Stimulated activated CD4-positive, alpha-beta T cell treated with anti-CD3 and anti-CD28 coated beads, Interleukin-4, amount 100 ng/mL, for 4 hours (primary cell): ENCODE data around the gene ASF1B.

ENCODE experiments used
- DNase-seq, 2 experiments: peaks; one replicate each; pipeline ENCODE4 v3.0.0-alpha.2; 2020

Gene ASF1B

DNA sequence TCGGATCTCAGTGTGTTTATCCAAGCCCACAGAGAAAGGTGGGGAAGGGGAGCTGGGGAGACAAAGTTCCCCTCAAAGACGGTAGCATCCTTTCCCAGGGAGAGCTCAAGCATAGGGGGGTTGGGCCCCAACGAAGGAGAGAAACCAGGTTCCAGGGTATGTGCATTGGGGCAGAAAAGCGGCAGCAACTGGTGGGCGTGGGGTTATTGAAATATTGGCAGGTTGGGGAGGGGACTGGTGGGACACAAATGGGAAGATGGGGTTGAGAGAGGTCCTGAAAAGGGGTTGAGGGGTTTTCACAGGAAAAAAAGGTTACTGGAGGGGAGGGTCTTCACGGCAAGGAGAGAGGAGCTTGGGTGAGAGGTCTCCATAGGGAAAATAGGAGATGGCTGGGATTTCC, 1.0 kb downstream of the ASF1B start:
- DNase-seq, result no peak

- DNase-seq, result no peak
These were observed 8.4 kb downstream of the ASF1B start for GRCh38 chr19:14127929-14128509.

DNA sequence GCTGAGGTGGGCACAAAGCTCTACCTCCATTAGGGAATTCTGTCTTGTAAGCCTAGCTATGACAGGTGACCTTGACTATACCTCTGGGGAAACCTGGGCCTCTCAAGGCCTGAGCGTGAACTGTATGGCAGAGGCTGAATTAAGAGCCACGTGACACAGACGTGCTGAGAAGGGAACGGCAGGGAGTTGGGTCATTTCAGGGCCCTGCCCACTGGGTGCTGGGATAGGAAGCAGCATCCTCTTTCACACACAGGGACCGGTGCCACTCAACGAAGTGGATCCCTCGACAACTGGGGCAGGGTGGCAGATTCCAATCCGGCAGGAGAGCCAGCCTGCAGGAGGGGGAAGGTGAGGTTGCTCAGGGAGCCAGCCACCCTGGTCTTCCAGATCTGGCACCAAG, 9.2 kb downstream of the ASF1B start:
- no peak for DNase-seq

DNA sequence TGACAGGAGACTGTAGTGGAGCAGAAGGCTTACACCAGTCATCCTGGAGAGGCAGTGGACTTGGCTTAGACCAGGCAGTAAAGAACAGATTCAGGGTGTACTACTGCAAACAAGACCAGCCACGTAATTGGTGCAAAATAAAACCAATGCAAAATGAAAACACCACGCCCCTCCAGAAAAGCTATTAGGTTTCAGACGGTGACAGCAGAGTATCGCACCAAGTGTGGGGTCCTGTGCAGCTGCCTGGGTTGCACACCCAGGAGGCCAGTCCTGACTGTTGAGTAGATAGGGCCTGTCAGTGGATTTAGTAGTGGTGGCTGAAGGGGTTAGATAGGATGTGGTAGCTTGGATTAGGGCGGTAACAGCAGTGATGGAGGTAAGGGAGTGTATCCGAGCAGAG, 13.5 kb downstream of the ASF1B start:
- DNase-seq, result no peak

GRCh38 chr19:14120497-14120780, 15.9 kb downstream of the ASF1B start:
- no peak for DNase-seq

DNA sequence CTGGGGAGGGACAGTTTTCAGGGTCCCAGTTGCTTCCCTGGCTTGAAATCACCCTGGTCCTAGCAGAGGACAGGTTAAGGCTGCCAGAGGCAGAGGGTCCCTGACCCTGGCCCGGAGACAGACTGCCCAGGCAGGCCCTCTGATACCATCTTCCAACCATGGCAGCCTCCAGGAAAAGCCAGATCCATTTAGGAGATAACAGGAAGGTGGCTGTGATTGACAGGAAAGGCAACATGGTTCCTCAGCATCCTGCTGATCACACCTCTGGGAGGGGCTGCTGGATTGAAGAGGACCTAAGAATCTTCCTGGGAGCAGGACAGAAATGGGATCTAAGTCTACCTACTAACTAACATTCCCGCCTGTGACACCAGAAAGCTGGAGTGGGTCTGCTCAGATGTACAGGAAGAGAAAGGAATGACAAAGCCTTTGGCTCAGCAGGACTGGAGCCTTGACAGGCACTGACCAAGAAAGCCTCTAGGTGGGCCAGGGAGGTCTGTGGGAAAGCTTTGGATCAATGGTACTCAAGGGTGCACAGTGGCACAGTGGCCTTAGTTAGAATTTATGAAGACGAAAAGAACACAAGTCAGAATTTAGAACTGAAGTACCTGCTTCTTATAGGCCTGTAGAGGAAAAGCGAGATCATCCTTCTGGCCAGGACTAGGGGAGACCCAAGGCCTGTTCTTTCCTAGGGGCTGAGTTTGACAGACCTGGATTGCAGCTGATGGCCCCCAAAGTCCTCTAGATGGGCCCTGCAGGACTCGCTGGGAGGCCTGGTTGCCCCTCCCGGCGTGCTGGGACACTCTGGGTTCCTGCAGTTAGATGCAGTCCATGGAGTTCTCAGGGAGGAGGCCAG, 16.5 kb downstream of the ASF1B start:
- no peak for DNase-seq

DNA sequence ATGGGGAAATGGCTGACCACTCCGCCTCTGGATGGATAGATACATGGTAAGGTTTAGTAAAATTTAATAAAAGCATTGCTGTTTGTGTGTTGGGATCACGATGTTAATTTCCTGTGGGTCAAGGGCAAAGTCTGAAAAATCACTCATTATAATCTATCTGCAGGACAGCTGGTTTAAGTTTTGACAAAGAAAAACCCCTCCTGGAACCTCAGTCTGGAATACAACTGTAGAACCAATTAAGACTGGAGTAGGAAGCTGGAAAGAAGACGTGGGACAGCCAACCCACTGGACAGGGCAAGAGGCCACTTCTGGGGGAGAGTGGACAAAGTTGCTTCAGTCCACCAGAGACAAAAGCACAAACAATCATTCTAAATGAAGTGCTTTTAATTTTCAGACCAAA, 17.2 kb downstream of the ASF1B start:
- DNase-seq, result no peak

DNA sequence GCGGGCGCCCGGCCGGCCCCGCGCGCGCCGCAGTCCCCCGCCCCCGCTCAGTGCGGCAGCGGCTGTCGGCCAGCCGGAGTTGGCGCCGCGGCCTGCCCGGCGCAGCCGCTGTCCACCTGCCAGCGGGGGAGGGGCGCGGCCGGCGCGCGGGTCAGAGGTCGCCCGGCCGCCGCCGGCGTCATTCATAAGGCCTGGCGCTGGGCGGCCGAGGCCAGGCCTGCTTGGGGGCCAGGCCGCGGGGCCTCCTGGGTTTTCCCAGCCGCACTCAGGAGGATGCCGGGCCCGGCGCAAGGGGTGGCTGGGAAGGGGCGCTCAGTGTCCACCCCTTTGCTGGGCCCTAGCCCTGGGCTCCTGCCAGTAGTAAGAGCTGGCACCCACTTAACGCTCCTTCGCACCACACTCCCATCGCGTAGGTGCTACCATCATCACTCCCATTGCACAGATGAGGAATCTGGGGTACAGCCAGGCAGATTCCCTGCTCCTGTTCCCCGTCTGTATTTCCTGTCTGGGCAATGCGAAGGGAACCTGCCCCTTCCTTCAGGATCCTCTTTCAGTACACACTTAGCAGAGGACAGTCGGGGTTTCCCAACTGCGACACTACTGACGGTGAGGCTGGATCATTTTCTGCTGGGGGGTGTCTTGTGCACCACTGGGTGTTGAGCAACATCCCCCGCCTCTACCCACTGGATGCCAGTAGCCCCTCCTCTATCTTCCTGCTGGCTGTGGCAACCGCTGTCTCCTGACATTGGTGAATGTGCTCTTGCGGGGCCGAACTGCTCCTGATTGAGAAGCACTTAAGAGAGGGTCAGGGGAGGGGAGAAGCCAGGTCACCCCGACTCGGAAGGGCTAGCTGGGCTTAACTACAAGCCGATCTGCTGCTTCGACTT, 18.0 kb downstream of the ASF1B start:
- DNase-seq, result peak; percentile 15 to 35

GRCh38 chr19:14117668-14118164, 18.7 kb downstream of the ASF1B start, which contains the start of gene PRKACA:
Gene PRKACA, minus strand, starts transcription at chr19:14117762. Its CDS starts 215 bp downstream, at chr19:14117547.
- DNase-seq, result peak; percentile 97 to 99

- DNase-seq, result peak in 1 of 2 experiments; percentile 4
These were observed 19.3 kb downstream of the ASF1B start for GRCh38 chr19:14116918-14117578.

GRCh38 chr19:14116525-14116917, 19.9 kb downstream of the ASF1B start:
- DNase-seq, result no peak

DNA sequence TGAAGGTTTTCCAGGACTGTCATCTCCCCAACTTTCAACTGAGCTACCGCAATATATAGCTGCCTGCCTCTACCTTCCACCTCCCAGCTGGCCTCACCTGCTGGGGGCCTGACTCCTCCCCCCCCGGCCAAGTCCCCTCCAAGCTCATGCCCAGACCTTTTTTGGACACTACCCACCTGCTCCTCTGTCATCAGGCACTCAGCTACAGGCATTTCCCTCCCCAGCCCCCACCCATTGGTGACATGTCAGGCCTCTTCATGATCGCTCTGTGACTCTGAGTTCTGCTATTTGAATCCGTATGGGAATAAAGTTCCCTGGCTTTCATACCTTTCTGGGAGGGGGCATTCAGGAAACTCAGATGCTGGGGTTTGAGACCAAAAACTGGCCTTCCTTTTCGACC, 20.6 kb downstream of the ASF1B start:
- DNase-seq, result no peak

DNA sequence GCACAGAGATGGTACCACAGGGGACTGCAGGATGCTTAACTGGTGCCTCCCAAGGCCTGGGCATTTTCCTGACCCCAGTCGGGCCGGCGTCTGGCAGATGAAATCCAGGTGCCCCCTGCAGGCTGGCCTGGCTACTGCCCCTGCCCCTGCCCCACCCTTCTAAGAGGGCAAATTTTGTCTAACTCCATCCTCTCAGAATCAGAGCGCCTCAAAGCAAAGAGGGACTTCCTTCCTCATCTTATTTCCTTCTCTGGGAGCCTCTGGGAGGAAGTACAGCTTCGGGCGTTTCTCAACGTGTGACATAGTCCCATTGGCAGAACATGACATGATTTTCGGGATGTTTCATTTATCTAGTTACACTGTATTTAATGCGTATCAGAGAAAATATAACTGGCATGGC, 21.5 kb downstream of the ASF1B start:
- DNase-seq, result peak; percentile 37 to 50

- no peak for DNase-seq
These were observed 21.9 kb downstream of the ASF1B start for GRCh38 chr19:14114439-14114838.

- DNase-seq, result peak; percentile 21 to 45
These were observed 22.5 kb downstream of the ASF1B start for GRCh38 chr19:14113762-14114414.

DNA sequence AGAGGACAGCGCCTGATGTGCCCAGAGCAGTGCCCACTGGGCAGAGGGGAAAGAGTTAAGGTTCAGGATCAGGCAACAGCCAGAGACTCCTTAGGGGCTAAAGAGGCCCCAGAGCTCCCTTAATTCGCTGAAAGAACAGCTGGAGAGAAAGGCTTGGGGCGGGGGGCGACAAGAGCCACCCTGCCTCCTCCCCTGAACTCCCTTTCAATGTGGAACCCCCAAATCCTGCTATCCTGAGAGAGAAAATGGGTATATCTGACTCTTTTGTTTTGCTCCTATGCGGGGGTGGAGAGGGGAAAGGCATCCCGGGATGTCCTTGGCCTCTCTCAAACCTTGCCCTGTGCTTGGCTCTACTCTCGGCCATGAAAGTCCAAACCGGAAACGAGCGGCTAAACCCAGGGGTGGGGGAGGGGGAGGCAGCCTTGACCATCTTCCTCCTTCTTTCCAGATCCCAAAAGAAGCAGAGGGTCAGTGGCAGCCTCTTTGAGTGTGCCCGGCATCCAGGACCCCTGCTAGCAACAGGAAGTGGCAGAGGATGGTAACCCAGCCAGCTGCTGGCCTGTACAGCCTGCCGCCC, 23.5 kb downstream of the ASF1B start:
- no peak for DNase-seq

GRCh38 chr19:14112051-14112808, 24.2 kb downstream of the ASF1B start:
- no peak for DNase-seq

DNA sequence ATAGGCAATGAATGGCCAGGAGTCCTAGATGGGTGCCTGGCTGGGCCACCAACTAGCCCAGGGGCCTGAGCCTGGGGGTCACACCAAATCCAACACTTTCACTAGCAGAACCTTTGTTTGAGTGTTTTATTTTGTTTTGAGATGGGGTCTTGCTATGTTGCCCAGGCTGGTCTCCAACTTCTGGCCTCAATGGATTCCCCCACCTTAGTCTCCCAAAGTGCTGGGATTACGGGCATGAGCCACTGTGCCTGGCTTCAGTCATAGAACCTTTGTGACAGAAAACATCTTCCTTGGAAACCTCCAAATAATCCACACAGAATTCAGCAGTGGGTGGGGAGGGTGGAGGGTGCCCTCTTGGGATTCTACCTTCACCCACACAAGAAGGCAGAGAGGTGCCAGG, 24.9 kb downstream of the ASF1B start:
- DNase-seq, result no peak

DNA sequence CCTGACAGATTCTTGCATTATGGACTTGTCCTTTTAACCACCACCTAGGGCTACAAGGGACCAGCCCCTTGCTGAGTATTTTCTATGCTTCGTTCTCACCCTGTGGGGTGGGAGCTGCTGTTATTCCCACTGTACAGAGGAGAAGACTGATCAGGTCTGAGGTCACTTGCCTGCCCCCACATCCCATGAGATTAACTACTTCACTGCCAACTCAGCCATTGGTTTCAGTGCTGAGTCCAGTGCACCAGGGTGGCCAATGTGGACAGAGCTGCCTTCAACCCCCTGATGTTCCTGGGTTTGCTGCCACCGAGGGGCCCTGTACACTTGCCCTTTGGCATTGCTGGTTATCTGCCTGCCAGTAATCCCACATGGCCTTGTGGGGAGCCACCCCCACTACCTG, 25.7 kb downstream of the ASF1B start:
- no peak for DNase-seq

- DNase-seq, result no peak
These were observed 28.6 kb downstream of the ASF1B start for GRCh38 chr19:14107581-14108461.
